SK-N-SH (cell line): Measurements from ENCODE around the gene ASAP2. TPM values are rescaled to one million over a fixed set of nuclear protein-coding genes. Genes with fewer than 3 reads are reported as not detected.

ENCODE experiments used
- CTCF ChIA-PET: fragments of 300-600, 350-600 bp; formaldehyde crosslinking; extraction: SDS; loops from one replicate; lab custom pipeline; 2021; lab: Yijun Ruan, JAX
- POLR2A ChIA-PET: fragments of 350-600 bp; sonication (Branson Sonifier 250); formaldehyde crosslinking; extraction: SDS; loops from one replicate; lab custom pipeline; 2020; ENCODE audit warnings: antibody characterized with exemption, inconsistent platforms; lab: Yijun Ruan, JAX
- DNase-seq: peaks from one replicate; pipeline ENCODE4 v3.0.0; 2012
- H2AFZ ChIP-seq: fragments of 200-600 bp; sonication (generic); 2 replicates; pipeline ENCODE4 v1.8.1; 2016; ENCODE audit warnings: antibody characterized with exemption, mild to moderate bottlenecking, low read depth
- H3F3A ChIP-seq: fragments of 200-600 bp; sonication (generic); replicated peaks from 2 replicates; pipeline ENCODE3; 2016; ENCODE audit warnings: antibody characterized with exemption, mild to moderate bottlenecking; ENCODE audit not compliant: insufficient read depth
- H3K27ac ChIP-seq, 2 experiments: fragments of 200-500 bp in 1 of 2; fragments of 200-600 bp in 1 of 2; sonication (Bioruptor generic) in 1 of 2; sonication (generic), shearing (Covaris generic) in 1 of 2; 2 replicates each; pipeline versions ENCODE4 v1.5.1 to v1.6.1; 2014 to 2016; ENCODE audit warnings: low read depth in 2 of 2, inconsistent platforms in 1 of 2, low read length in 1 of 2, mild to moderate bottlenecking in 1 of 2, mixed read lengths in 1 of 2
- H3K27me3 ChIP-seq: fragments of 200-600 bp; sonication (generic), shearing (Covaris generic); 2 replicates; pipeline ENCODE4 v1.6.1; 2016; ENCODE audit warnings: mixed run types; ENCODE audit not compliant: insufficient read depth
- H3K36me3 ChIP-seq, 2 experiments: fragments of 200-500 bp in 1 of 2; fragments of 200-600 bp in 1 of 2; sonication (Bioruptor generic) in 1 of 2; sonication (generic) in 1 of 2; replicated peaks in 1 of 2; 2 replicates each; pipeline versions ENCODE3 to v1.5.1; 2014 to 2016; ENCODE audit warnings: low read length in 1 of 2, mild to moderate bottlenecking in 1 of 2; ENCODE audit not compliant: insufficient read depth in 2 of 2, control insufficient read depth in 1 of 2
- H3K4me1 ChIP-seq, 2 experiments: fragments of 200-500 bp in 1 of 2; fragments of 200-600 bp in 1 of 2; sonication (Bioruptor generic) in 1 of 2; sonication (generic), shearing (Covaris generic) in 1 of 2; 2 replicates each; pipeline versions ENCODE4 v1.5.1 to v1.6.1; 2014 to 2016; ENCODE audit warnings: low read depth in 1 of 2, low read length in 1 of 2, mixed run types in 1 of 2; ENCODE audit not compliant: insufficient read depth in 2 of 2, control insufficient read depth in 1 of 2
- H3K4me2 ChIP-seq: fragments of 200-600 bp; sonication (generic), shearing (Covaris generic); 2 replicates; pipeline ENCODE4 v1.6.1; 2017; ENCODE audit warnings: mixed run types
- H3K4me3 ChIP-seq, 2 experiments: fragments of 200-500 bp in 1 of 2; fragments of 200-600 bp in 1 of 2; sonication (Bioruptor generic) in 1 of 2; sonication (generic), shearing (Covaris generic) in 1 of 2; 2 replicates each; pipeline versions ENCODE4 v1.5.1 to v1.8.1; 2014 to 2016; ENCODE audit warnings: low read depth in 2 of 2, inconsistent platforms in 1 of 2, low read length in 1 of 2, mild to moderate bottlenecking in 1 of 2, mixed read lengths in 1 of 2, moderate library complexity in 1 of 2
- H3K79me2 ChIP-seq: fragments of 200-600 bp; sonication (generic); 2 replicates; pipeline ENCODE4 v1.8.1; 2017; ENCODE audit warnings: mild to moderate bottlenecking; ENCODE audit not compliant: insufficient read depth
- H3K9ac ChIP-seq: fragments of 200-600 bp; sonication (generic); 2 replicates; pipeline ENCODE4 v1.6.1; 2017; ENCODE audit warnings: mixed run types
- H3K9me2 ChIP-seq: fragments of 200-600 bp; sonication (generic); 2 replicates; pipeline ENCODE4 v1.6.1; 2017; ENCODE audit warnings: mixed run types
- H3K9me3 ChIP-seq: fragments of 200-600 bp; sonication (generic); 2 replicates; pipeline ENCODE4 v1.6.1; 2017; ENCODE audit warnings: mixed run types, mild to moderate bottlenecking, moderate library complexity
- H4K20me1 ChIP-seq: fragments of 200-600 bp; sonication (generic); 2 replicates; pipeline ENCODE4 v1.6.1; 2017; ENCODE audit warnings: mild to moderate bottlenecking, mixed run types; ENCODE audit not compliant: insufficient read depth
- CHD2 ChIP-seq: fragments of 150-350 bp; IDR thresholded peaks from 2 replicates; pipeline ENCODE4 v1.6.1; 2018; ENCODE audit warnings: low read length; ENCODE audit not compliant: partially characterized antibody
- ELF1 ChIP-seq: IDR thresholded peaks from 2 replicates; pipeline ENCODE4 v1.4.0; 2012
- EP300 ChIP-seq, 2 experiments: IDR thresholded peaks; 2 replicates each; pipeline versions ENCODE4 v1.4.0 to v1.6.1; 2012; ENCODE audit warnings: borderline replicate concordance in 1 of 2, low read depth in 1 of 2, low read length in 1 of 2
- EZH2phosphoT487 ChIP-seq: fragments of 200-600 bp; sonication (generic); IDR thresholded peaks from 2 replicates; pipeline ENCODE4 v1.6.1; 2017; ENCODE audit warnings: low read depth, mixed run types, mild to moderate bottlenecking, antibody characterized with exemption, moderate library complexity, borderline replicate concordance
- FOSL2 ChIP-seq: IDR thresholded peaks from 2 replicates; pipeline ENCODE4 v1.4.0; 2012; ENCODE audit warnings: low read depth, mild to moderate bottlenecking, moderate library complexity, borderline replicate concordance
- FOXJ3 ChIP-seq: sonication (generic); formaldehyde crosslinking; IDR thresholded peaks from 2 replicates; pipeline ENCODE4 v1.5.1; 2020; ENCODE audit warnings: mild to moderate bottlenecking, missing genetic modification reagents
- FOXM1 ChIP-seq: IDR thresholded peaks from 2 replicates; pipeline ENCODE4 v1.4.0; 2012; ENCODE audit warnings: low read depth, mild to moderate bottlenecking
- GABPA ChIP-seq: IDR thresholded peaks from 2 replicates; pipeline ENCODE4 v1.4.0; 2012; ENCODE audit warnings: low read depth, mild to moderate bottlenecking
- GATA2 ChIP-seq: sonication (generic); formaldehyde crosslinking; IDR thresholded peaks from 2 replicates; pipeline ENCODE4 v1.5.0; 2020; ENCODE audit warnings: mild to moderate bottlenecking, missing genetic modification reagents
- JUND ChIP-seq: IDR thresholded peaks from 2 replicates; pipeline ENCODE4 v1.4.0; 2012
- NFIC ChIP-seq: IDR thresholded peaks from 2 replicates; pipeline ENCODE4 v1.4.0; 2012; ENCODE audit warnings: borderline replicate concordance
- POLR2AphosphoS5 ChIP-seq: IDR thresholded peaks from 2 replicates; pipeline ENCODE4 v1.6.1; 2012; ENCODE audit warnings: low read depth, low read length
- RAD21 ChIP-seq: IDR thresholded peaks from 2 replicates; pipeline ENCODE4 v1.6.1; 2012; ENCODE audit warnings: mild to moderate bottlenecking, low read length
- RXRA ChIP-seq: IDR thresholded peaks from 2 replicates; pipeline ENCODE4 v1.4.0; 2012; ENCODE audit warnings: low read depth, mild to moderate bottlenecking, borderline replicate concordance
- SIN3A ChIP-seq: IDR thresholded peaks from 2 replicates; pipeline ENCODE4 v1.6.1; 2012; ENCODE audit warnings: low read depth, mild to moderate bottlenecking, low read length, moderate library complexity, borderline replicate concordance
- TAF1 ChIP-seq: IDR thresholded peaks from 2 replicates; pipeline ENCODE4 v1.6.1; 2012; ENCODE audit warnings: low read depth, mild to moderate bottlenecking, low read length, moderate library complexity, borderline replicate concordance
- TCF12 ChIP-seq: IDR thresholded peaks from 2 replicates; pipeline ENCODE4 v1.4.0; 2012
- TEAD4 ChIP-seq: IDR thresholded peaks from 2 replicates; pipeline ENCODE4 v1.4.0; 2012; ENCODE audit warnings: mild to moderate bottlenecking, borderline replicate concordance; ENCODE audit not compliant: insufficient read depth
- YY1 ChIP-seq: IDR thresholded peaks from 2 replicates; pipeline ENCODE4 v1.4.0; 2012; ENCODE audit warnings: low read depth, mild to moderate bottlenecking
- WGBS: methylation state at CpG from one replicate; pipeline ENCODE4 v1.1.6; 2017; ENCODE audit warnings: low lambda C conversion rate; 5-methylcytosine and 5-hydroxymethylcytosine counted together
- polyA plus RNA-seq, 3 experiments: library from polyadenylated mRNA; depleted of rRNA; stranded (reverse); fragments of >200 nt; gene quantifications; 2 replicates each; pipeline ENCODE4 v1.2.3, GENCODE V29; 2012
- TF ChIP-seq, protein P1 (sequence below): IDR thresholded peaks from 2 replicates; pipeline ENCODE4 v1.4.0; 2012; ENCODE audit warnings: low read depth
- TF ChIP-seq, protein P2 (sequence below): IDR thresholded peaks from 2 replicates; pipeline ENCODE4; 2012
- TF ChIP-seq, protein P3 (sequence below): IDR thresholded peaks from 2 replicates; pipeline ENCODE4 v1.6.1; 2012; ENCODE audit warnings: mild to moderate bottlenecking, low read depth, low read length, moderate library complexity
- TF ChIP-seq, protein P4 (sequence below): IDR thresholded peaks from 2 replicates; pipeline ENCODE4 v1.4.0; 2012; ENCODE audit warnings: low read depth, borderline replicate concordance
- TF ChIP-seq, protein P5 (sequence below): IDR thresholded peaks from 2 replicates; pipeline ENCODE4 v1.4.0; 2012; ENCODE audit warnings: low read depth, borderline replicate concordance

ASAP2 gene
- polyA plus RNA-seq, 1 of the 3 experiments (the other 2 are of a cell fraction), result 37.9 TPM

DNA sequence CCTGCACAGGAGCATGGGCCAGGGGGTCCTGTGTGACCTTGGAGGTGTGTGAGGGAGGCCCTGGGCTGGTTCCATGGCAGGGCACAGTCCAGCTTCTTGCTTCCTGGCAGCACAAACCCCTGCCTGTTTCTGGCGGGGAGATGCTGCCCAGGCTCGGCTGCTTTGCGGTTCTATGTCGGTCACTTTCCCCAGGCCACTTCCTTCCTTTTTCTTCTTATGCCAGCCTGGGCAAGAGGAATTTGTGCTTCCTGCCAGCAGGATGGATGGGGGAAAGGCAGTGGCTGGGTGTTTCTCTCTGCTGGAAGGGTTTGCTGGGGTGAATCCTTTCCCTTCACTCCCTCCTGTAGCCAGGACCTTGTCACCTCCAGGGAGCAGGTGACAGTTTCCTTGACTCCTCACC is 24.3 kb downstream of the ASAP2 start:
- H3K27ac ChIP-seq, result peak overlapping the region; percentile 99 to 100

More for the DNA sequence above, 24.3 kb downstream of the ASAP2 start:
- H4K20me1 ChIP-seq, result no peaks in the 10 kb centered on the region
- peaks cover 0 to 5% of the 10 kb centered on the region in 2 experiments for H3K36me3 ChIP-seq
- no peaks in the 10 kb centered on the region for H3K9me2 ChIP-seq
- no peak overlapping the region for H2AFZ ChIP-seq
- CTCF ChIA-PET, result interaction anchor here (1.1 to 8.7 kb wide), 3 partner anchors 17 to 23 kb away, joined by 3 to 93 read pairs (median 4); partner anchors contain the start of gene ASAP2
- H3K4me3 ChIP-seq, result 0 out of 4 replicates have a peak overlapping the region, but pooled peaks of 1 of the 2 experiments have one; percentile 14
- peaks cover 94 to 97% of the 10 kb centered on the region in 2 experiments for H3K4me1 ChIP-seq
- H3K9me3 ChIP-seq, result no peaks in the 10 kb centered on the region
- H3F3A ChIP-seq, result peaks cover 74% of the 10 kb centered on the region
- H3K4me2 ChIP-seq, result peak overlapping the region; percentile 71
- WGBS, result 13% methylated on average over 4 of the region's 4 CpGs
- TF ChIP-seq TCF12 (peak; percentile 91), POLR2AphosphoS5 (peak; percentile 31), GATA2 (CRISPR knock-in tag) (no peak), JUND (peak; percentile 48), RXRA (peak; percentile 69; the same call in 1 of the 2 replicates), SIN3A (0 out of 2 replicates have a peak, but pooled peaks have one; percentile 44), EZH2phosphoT487 (no peak), GABPA (peak; percentile 49; the same call in 1 of the 2 replicates), TEAD4 (peak; percentile 85; the same call in 1 of the 2 replicates), YY1 (peak; percentile 36; the same call in 1 of the 2 replicates), ELF1 (peak; percentile 36), EP300 (IDR thresholded peaks at IDR 0.05; ENCODE audit: borderline replicate concordance in 1 of 2, low read depth in 1 of 2, low read length in 1 of 2) (peak; percentile 21 to 83; a peak in 2 of 4 replicates), CHD2 (no peak), RAD21 (no peak), FOXJ3 (CRISPR knock-in tag) (no peak), FOSL2 (peak; percentile 21; the same call in 1 of the 2 replicates), TAF1 (no peak), FOXM1 (no peak), NFIC (peak; percentile 85)
- TF ChIP-seq, protein P1, sequence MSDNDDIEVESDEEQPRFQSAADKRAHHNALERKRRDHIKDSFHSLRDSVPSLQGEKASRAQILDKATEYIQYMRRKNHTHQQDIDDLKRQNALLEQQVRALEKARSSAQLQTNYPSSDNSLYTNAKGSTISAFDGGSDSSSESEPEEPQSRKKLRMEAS, result peak; percentile 66
- TF ChIP-seq, protein P2, sequence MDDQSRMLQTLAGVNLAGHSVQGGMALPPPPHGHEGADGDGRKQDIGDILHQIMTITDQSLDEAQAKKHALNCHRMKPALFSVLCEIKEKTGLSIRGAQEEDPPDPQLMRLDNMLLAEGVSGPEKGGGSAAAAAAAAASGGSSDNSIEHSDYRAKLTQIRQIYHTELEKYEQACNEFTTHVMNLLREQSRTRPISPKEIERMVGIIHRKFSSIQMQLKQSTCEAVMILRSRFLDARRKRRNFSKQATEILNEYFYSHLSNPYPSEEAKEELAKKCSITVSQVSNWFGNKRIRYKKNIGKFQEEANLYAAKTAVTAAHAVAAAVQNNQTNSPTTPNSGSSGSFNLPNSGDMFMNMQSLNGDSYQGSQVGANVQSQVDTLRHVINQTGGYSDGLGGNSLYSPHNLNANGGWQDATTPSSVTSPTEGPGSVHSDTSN, result peak; percentile 83
- TF ChIP-seq, protein P3, sequence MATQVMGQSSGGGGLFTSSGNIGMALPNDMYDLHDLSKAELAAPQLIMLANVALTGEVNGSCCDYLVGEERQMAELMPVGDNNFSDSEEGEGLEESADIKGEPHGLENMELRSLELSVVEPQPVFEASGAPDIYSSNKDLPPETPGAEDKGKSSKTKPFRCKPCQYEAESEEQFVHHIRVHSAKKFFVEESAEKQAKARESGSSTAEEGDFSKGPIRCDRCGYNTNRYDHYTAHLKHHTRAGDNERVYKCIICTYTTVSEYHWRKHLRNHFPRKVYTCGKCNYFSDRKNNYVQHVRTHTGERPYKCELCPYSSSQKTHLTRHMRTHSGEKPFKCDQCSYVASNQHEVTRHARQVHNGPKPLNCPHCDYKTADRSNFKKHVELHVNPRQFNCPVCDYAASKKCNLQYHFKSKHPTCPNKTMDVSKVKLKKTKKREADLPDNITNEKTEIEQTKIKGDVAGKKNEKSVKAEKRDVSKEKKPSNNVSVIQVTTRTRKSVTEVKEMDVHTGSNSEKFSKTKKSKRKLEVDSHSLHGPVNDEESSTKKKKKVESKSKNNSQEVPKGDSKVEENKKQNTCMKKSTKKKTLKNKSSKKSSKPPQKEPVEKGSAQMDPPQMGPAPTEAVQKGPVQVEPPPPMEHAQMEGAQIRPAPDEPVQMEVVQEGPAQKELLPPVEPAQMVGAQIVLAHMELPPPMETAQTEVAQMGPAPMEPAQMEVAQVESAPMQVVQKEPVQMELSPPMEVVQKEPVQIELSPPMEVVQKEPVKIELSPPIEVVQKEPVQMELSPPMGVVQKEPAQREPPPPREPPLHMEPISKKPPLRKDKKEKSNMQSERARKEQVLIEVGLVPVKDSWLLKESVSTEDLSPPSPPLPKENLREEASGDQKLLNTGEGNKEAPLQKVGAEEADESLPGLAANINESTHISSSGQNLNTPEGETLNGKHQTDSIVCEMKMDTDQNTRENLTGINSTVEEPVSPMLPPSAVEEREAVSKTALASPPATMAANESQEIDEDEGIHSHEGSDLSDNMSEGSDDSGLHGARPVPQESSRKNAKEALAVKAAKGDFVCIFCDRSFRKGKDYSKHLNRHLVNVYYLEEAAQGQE, result peak; percentile 66
- TF ChIP-seq, protein P4, sequence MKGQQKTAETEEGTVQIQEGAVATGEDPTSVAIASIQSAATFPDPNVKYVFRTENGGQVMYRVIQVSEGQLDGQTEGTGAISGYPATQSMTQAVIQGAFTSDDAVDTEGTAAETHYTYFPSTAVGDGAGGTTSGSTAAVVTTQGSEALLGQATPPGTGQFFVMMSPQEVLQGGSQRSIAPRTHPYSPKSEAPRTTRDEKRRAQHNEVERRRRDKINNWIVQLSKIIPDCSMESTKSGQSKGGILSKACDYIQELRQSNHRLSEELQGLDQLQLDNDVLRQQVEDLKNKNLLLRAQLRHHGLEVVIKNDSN, result no peak
- TF ChIP-seq, protein P5, sequence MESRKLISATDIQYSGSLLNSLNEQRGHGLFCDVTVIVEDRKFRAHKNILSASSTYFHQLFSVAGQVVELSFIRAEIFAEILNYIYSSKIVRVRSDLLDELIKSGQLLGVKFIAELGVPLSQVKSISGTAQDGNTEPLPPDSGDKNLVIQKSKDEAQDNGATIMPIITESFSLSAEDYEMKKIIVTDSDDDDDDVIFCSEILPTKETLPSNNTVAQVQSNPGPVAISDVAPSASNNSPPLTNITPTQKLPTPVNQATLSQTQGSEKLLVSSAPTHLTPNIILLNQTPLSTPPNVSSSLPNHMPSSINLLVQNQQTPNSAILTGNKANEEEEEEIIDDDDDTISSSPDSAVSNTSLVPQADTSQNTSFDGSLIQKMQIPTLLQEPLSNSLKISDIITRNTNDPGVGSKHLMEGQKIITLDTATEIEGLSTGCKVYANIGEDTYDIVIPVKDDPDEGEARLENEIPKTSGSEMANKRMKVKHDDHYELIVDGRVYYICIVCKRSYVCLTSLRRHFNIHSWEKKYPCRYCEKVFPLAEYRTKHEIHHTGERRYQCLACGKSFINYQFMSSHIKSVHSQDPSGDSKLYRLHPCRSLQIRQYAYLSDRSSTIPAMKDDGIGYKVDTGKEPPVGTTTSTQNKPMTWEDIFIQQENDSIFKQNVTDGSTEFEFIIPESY, result 0 out of 2 replicates have a peak, but pooled peaks have one; percentile 46
- peaks cover 81% of the 10 kb centered on the region for H3K79me2 ChIP-seq
- H3K27me3 ChIP-seq, result no peaks in the 10 kb centered on the region
- DNase-seq, result no peak
- H3K9ac ChIP-seq, result peak overlapping the region; percentile 79
- POLR2A ChIA-PET, result interaction anchor here (1.1 to 1.3 kb wide), 2 partner anchors 15 to 79 kb away, joined by 4 read pairs; no protein-coding TSS in a partner anchor
